GM23338 (cell line): ENCODE data around the gene UPK2. TPM values are rescaled to one million over a fixed set of nuclear protein-coding genes. Genes with fewer than 3 reads are reported as not detected.

Source experiments
- ATAC-seq: fragments of 200-7000 bp; cut with Tn5 transposase; 3 replicates; pipeline ENCODE4 v1.9.1; 2020
- DNase-seq: peaks from one replicate; pipeline ENCODE4 v3.0.0-alpha.2; 2015; ENCODE audit warnings: low spot score
- H2AFZ ChIP-seq: fragments of 200-600 bp; sonication (generic); 2 replicates; pipeline ENCODE4 v1.8.0; 2016; ENCODE audit warnings: antibody characterized with exemption, mild to moderate bottlenecking, moderate library complexity
- H3F3A ChIP-seq: fragments of 200-600 bp; sonication (generic); replicated peaks from 2 replicates; pipeline ENCODE4 v1.8.0; 2017; ENCODE audit warnings: antibody characterized with exemption, mixed run types, low read depth
- H3K27ac ChIP-seq: fragments of 200-600 bp; sonication (generic); 2 replicates; pipeline ENCODE4 v1.6.1; 2016; ENCODE audit warnings: low read depth
- H3K27me3 ChIP-seq: fragments of 200-600 bp; sonication (generic); 2 replicates; pipeline ENCODE4 v1.8.0; 2016; ENCODE audit warnings: mild to moderate bottlenecking, mixed run types, moderate library complexity; ENCODE audit not compliant: insufficient read depth
- H3K36me3 ChIP-seq: fragments of 200-600 bp; sonication (generic); 2 replicates; pipeline ENCODE4 v1.8.0; 2016; ENCODE audit warnings: mild to moderate bottlenecking; ENCODE audit not compliant: insufficient read depth
- H3K4me1 ChIP-seq: fragments of 200-600 bp; sonication (generic); 2 replicates; pipeline ENCODE4 v1.8.0; 2016; ENCODE audit warnings: mild to moderate bottlenecking, moderate library complexity; ENCODE audit not compliant: insufficient read depth
- H3K4me2 ChIP-seq: fragments of 200-600 bp; sonication (generic); 2 replicates; pipeline ENCODE4 v1.7.1; 2017; ENCODE audit warnings: mixed run types
- H3K4me3 ChIP-seq: fragments of 200-600 bp; sonication (generic); 2 replicates; pipeline ENCODE4 v1.6.1; 2016; ENCODE audit warnings: mixed run types
- H3K79me2 ChIP-seq: fragments of 200-600 bp; sonication (generic); replicated peaks from 2 replicates; pipeline ENCODE4 v1.8.0; 2017; ENCODE audit warnings: mild to moderate bottlenecking; ENCODE audit not compliant: insufficient read depth
- H3K9me2 ChIP-seq: fragments of 200-600 bp; sonication (generic); 2 replicates; pipeline ENCODE4 v1.8.0; 2017; ENCODE audit not compliant: insufficient read depth
- H4K20me1 ChIP-seq: fragments of 200-600 bp; sonication (generic); replicated peaks from 2 replicates; pipeline ENCODE4 v1.8.0; 2017; ENCODE audit warnings: mild to moderate bottlenecking; ENCODE audit not compliant: insufficient read depth
- H3K27ac Mint-ChIP-seq: 2 replicates; pipeline ENCODE4 v1.8.0; 2020; ENCODE audit warnings: inconsistent platforms, mild to moderate bottlenecking, moderate library complexity, mixed read lengths
- H3K27me3 Mint-ChIP-seq: 3 replicates; pipeline ENCODE4 v1.8.0; 2022; ENCODE audit warnings: low read depth, mild to moderate bottlenecking, moderate library complexity, mixed read lengths, inconsistent platforms; ENCODE audit not compliant: insufficient read depth, poor library complexity
- H3K36me3 Mint-ChIP-seq: 3 replicates; pipeline ENCODE4 v1.8.0; 2021; ENCODE audit warnings: low read depth, mild to moderate bottlenecking, inconsistent platforms, moderate library complexity, mixed read lengths
- H3K4me1 Mint-ChIP-seq: 3 replicates; pipeline ENCODE4 v1.8.0; 2020; ENCODE audit warnings: mild to moderate bottlenecking, inconsistent platforms, mixed read lengths
- H3K4me3 Mint-ChIP-seq: 3 replicates; pipeline ENCODE4 v1.8.0; 2021; ENCODE audit warnings: moderate library complexity, mild to moderate bottlenecking, inconsistent platforms, mixed read lengths
- H3K9me3 Mint-ChIP-seq: 3 replicates; pipeline ENCODE4 v1.8.0; 2020; ENCODE audit warnings: moderate library complexity, mild to moderate bottlenecking, inconsistent platforms, mixed read lengths
- CREB1 ChIP-seq: fragments of 250-450 bp; sonication (Bioruptor Pico); IDR thresholded peaks from 2 replicates; pipeline ENCODE4 v1.5.0; 2020; ENCODE audit warnings: low read depth, mild to moderate bottlenecking, moderate library complexity
- EZH2 ChIP-seq: fragments of 200-600 bp; sonication (generic); IDR thresholded peaks from one replicate; pipeline ENCODE4 v1.8.0; 2017; ENCODE audit warnings: antibody characterized with exemption, mild to moderate bottlenecking, low read depth; ENCODE audit not compliant: unreplicated experiment
- EZH2phosphoT487 ChIP-seq: fragments of 200-600 bp; sonication (generic); IDR thresholded peaks from one replicate; pipeline ENCODE4 v1.8.1; 2018; ENCODE audit warnings: antibody characterized with exemption; ENCODE audit not compliant: unreplicated experiment
- JUNB ChIP-seq: IDR thresholded peaks from one replicate; pipeline ENCODE4 v1.6.1; 2016; ENCODE audit warnings: antibody characterized with exemption; ENCODE audit not compliant: unreplicated experiment
- NANOG ChIP-seq: IDR thresholded peaks from 2 replicates; pipeline ENCODE4 v1.6.1; 2016; ENCODE audit warnings: antibody characterized with exemption, borderline replicate concordance
- STAT1 ChIP-seq: IDR thresholded peaks from one replicate; pipeline ENCODE4 v1.6.1; 2016; ENCODE audit warnings: antibody characterized with exemption; ENCODE audit not compliant: unreplicated experiment
- ZNF331 ChIP-seq: fragments of 250-450 bp; sonication (Bioruptor Pico); IDR thresholded peaks from 2 replicates; pipeline ENCODE4 v1.5.0; 2020; ENCODE audit warnings: low read depth, mild to moderate bottlenecking, moderate library complexity
- polyA plus RNA-seq: library from polyadenylated mRNA; unstranded; fragments of >200 nt; fragmentation: Nextera tagmentation; extraction: Ambion mirVana; gene quantifications from 2 replicates; pipeline ENCODE4 v1.2.1, GENCODE V29; 2016
- total RNA-seq: library from RNA; depleted of rRNA; stranded (reverse); fragments of >200 nt; shearing (Covaris generic); gene quantifications from 2 replicates; pipeline ENCODE4 v1.2.3, GENCODE V29; 2014
- TF ChIP-seq, protein P1 (sequence below): IDR thresholded peaks from one replicate; pipeline ENCODE4 v1.6.1; 2018; ENCODE audit warnings: antibody characterized with exemption; ENCODE audit not compliant: unreplicated experiment
- TF ChIP-seq, protein P2 (sequence below): IDR thresholded peaks from 2 replicates; pipeline ENCODE4 v1.6.1; 2016; ENCODE audit warnings: antibody characterized with exemption
- TF ChIP-seq, protein P3 (sequence below), 2 experiments: fragments of 200-600 bp in 1 of 2; sonication (generic) in 1 of 2; conservative IDR thresholded peaks; 2 replicates each; pipeline versions ENCODE4 v1.5.1 to v1.6.1; 2016 to 2017; ENCODE audit warnings: antibody characterized with exemption in 2 of 2, low read depth in 2 of 2, mild to moderate bottlenecking in 2 of 2, moderate library complexity in 1 of 2
- TF ChIP-seq, protein P4 (sequence below): fragments of 250-450 bp; sonication (Bioruptor Pico); IDR thresholded peaks from 2 replicates; pipeline ENCODE4 v1.5.0; 2020; ENCODE audit warnings: mild to moderate bottlenecking, moderate library complexity

The UPK2 gene
- total and polyA plus RNA-seq, 2 experiments from 2014 or later = 0.74 TPM; not detected in 1

DNA sequence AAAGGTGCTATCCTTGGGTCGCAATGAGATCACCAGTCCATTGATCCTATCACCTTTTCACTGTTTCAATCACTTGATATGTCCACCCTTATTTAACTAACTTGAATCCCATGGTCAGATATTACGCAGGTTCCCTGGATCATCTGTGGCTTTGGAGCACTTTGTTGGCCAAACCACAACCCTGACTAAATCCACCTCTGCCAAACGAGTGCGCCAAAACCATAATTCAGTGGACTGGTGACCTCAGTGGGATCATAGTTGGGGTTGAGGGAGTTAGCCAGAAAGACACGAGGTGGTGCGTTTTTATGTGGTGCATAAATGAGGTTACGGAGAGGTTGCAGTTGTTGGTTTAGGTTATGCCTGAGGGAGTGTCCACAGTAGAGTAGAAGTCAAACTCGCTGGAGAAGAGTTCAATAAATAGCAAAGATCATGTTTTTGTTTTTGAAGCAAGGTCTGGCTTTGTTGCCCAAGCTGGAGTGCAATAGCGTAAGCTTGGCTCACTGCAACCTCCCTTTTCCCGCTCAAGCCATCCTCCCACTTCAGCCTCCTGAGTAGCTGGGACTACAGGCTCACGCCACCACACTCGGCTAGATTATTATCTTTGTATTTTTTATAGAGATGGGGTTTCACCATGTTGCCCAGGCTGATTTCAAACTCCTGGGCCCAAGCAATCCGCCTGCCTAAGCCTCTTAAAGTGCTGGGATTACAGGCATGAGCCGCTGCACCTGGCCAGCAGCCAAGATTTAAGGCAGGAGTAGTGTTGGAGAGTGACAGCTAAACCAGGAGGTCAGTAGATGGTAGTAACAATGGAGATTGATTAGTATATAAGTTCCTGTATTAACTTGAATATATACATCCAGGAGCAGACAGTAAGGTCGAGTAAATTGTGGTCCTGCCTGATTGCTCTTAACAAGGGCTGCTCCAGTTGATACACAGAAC is 19.9 kb downstream of the UPK2 start (continued):
- TF ChIP-seq, protein P1, sequence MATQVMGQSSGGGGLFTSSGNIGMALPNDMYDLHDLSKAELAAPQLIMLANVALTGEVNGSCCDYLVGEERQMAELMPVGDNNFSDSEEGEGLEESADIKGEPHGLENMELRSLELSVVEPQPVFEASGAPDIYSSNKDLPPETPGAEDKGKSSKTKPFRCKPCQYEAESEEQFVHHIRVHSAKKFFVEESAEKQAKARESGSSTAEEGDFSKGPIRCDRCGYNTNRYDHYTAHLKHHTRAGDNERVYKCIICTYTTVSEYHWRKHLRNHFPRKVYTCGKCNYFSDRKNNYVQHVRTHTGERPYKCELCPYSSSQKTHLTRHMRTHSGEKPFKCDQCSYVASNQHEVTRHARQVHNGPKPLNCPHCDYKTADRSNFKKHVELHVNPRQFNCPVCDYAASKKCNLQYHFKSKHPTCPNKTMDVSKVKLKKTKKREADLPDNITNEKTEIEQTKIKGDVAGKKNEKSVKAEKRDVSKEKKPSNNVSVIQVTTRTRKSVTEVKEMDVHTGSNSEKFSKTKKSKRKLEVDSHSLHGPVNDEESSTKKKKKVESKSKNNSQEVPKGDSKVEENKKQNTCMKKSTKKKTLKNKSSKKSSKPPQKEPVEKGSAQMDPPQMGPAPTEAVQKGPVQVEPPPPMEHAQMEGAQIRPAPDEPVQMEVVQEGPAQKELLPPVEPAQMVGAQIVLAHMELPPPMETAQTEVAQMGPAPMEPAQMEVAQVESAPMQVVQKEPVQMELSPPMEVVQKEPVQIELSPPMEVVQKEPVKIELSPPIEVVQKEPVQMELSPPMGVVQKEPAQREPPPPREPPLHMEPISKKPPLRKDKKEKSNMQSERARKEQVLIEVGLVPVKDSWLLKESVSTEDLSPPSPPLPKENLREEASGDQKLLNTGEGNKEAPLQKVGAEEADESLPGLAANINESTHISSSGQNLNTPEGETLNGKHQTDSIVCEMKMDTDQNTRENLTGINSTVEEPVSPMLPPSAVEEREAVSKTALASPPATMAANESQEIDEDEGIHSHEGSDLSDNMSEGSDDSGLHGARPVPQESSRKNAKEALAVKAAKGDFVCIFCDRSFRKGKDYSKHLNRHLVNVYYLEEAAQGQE = no peak
- no peak for TF ChIP-seq EZH2phosphoT487
- no peak for TF ChIP-seq JUNB
- TF ChIP-seq, protein P2, sequence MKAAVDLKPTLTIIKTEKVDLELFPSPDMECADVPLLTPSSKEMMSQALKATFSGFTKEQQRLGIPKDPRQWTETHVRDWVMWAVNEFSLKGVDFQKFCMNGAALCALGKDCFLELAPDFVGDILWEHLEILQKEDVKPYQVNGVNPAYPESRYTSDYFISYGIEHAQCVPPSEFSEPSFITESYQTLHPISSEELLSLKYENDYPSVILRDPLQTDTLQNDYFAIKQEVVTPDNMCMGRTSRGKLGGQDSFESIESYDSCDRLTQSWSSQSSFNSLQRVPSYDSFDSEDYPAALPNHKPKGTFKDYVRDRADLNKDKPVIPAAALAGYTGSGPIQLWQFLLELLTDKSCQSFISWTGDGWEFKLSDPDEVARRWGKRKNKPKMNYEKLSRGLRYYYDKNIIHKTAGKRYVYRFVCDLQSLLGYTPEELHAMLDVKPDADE = no peak
- TF ChIP-seq CREB1 = no peak
- TF ChIP-seq NANOG = no peak
- TF ChIP-seq EZH2 = no peak
- no peak for TF ChIP-seq STAT1
- TF ChIP-seq ZNF331 (CRISPR knock-in tag) = no peak

DNA sequence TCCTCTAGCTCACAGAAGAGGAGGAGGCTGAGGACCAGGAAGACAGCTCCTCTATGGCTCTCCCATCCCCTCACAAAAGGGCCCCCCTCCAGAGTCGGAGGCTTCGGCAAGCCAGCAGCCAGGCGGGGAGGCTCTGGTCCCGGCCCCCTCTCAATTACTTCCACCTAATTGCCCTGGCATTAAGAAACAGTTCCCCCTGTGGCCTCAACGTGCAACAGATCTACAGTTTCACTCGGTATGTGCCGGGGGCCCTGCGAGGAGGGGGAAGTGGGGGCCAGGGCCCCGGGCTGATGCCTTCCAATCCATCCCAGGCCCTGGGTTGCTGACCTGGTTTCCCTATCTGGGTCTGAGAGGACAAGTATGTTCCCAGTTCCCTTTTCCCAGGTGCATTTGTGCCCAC is 23.3 kb downstream of the UPK2 start:
- H3K4me1 ChIP-seq = peaks cover 16% of the 10 kb centered on the region
- ATAC-seq (peak; percentile 77), DNase-seq (peak; percentile 66)
- peaks cover 16% of the 10 kb centered on the region for H3K27me3 Mint-ChIP-seq
- no peak overlapping the region for H3K27ac ChIP-seq
- H3F3A ChIP-seq = peaks cover 9% of the 10 kb centered on the region; the same call in 1 of the 2 replicates
- no peaks in the 10 kb centered on the region for H3K9me3 Mint-ChIP-seq
- no peaks in the 10 kb centered on the region for H4K20me1 ChIP-seq
- peak overlapping the region; percentile 73; the same call in 1 of the 2 replicates for H3K4me2 ChIP-seq
- H2AFZ ChIP-seq = peak overlapping the region; percentile 89
- H3K79me2 ChIP-seq = no peaks in the 10 kb centered on the region
- no peak overlapping the region; the same call in 2 of the 3 replicates for H3K4me3 Mint-ChIP-seq
- no peak overlapping the region for H3K27ac Mint-ChIP-seq
- H3K27me3 ChIP-seq = peaks cover 5% of the 10 kb centered on the region; the same call in 1 of the 2 replicates
- peak overlapping the region; percentile 27; the same call in 1 of the 2 replicates for H3K4me3 ChIP-seq
- no peaks in the 10 kb centered on the region for H3K36me3 ChIP-seq
- H3K36me3 Mint-ChIP-seq = no peaks in the 10 kb centered on the region
- TF ChIP-seq, protein P3, sequence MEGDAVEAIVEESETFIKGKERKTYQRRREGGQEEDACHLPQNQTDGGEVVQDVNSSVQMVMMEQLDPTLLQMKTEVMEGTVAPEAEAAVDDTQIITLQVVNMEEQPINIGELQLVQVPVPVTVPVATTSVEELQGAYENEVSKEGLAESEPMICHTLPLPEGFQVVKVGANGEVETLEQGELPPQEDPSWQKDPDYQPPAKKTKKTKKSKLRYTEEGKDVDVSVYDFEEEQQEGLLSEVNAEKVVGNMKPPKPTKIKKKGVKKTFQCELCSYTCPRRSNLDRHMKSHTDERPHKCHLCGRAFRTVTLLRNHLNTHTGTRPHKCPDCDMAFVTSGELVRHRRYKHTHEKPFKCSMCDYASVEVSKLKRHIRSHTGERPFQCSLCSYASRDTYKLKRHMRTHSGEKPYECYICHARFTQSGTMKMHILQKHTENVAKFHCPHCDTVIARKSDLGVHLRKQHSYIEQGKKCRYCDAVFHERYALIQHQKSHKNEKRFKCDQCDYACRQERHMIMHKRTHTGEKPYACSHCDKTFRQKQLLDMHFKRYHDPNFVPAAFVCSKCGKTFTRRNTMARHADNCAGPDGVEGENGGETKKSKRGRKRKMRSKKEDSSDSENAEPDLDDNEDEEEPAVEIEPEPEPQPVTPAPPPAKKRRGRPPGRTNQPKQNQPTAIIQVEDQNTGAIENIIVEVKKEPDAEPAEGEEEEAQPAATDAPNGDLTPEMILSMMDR (conservative IDR thresholded peaks at IDR 0.05; ENCODE audit: low read depth in 2 of 2) = peak; percentile 17 to 18; a peak in 1 of 4 replicates
- TF ChIP-seq, protein P4, sequence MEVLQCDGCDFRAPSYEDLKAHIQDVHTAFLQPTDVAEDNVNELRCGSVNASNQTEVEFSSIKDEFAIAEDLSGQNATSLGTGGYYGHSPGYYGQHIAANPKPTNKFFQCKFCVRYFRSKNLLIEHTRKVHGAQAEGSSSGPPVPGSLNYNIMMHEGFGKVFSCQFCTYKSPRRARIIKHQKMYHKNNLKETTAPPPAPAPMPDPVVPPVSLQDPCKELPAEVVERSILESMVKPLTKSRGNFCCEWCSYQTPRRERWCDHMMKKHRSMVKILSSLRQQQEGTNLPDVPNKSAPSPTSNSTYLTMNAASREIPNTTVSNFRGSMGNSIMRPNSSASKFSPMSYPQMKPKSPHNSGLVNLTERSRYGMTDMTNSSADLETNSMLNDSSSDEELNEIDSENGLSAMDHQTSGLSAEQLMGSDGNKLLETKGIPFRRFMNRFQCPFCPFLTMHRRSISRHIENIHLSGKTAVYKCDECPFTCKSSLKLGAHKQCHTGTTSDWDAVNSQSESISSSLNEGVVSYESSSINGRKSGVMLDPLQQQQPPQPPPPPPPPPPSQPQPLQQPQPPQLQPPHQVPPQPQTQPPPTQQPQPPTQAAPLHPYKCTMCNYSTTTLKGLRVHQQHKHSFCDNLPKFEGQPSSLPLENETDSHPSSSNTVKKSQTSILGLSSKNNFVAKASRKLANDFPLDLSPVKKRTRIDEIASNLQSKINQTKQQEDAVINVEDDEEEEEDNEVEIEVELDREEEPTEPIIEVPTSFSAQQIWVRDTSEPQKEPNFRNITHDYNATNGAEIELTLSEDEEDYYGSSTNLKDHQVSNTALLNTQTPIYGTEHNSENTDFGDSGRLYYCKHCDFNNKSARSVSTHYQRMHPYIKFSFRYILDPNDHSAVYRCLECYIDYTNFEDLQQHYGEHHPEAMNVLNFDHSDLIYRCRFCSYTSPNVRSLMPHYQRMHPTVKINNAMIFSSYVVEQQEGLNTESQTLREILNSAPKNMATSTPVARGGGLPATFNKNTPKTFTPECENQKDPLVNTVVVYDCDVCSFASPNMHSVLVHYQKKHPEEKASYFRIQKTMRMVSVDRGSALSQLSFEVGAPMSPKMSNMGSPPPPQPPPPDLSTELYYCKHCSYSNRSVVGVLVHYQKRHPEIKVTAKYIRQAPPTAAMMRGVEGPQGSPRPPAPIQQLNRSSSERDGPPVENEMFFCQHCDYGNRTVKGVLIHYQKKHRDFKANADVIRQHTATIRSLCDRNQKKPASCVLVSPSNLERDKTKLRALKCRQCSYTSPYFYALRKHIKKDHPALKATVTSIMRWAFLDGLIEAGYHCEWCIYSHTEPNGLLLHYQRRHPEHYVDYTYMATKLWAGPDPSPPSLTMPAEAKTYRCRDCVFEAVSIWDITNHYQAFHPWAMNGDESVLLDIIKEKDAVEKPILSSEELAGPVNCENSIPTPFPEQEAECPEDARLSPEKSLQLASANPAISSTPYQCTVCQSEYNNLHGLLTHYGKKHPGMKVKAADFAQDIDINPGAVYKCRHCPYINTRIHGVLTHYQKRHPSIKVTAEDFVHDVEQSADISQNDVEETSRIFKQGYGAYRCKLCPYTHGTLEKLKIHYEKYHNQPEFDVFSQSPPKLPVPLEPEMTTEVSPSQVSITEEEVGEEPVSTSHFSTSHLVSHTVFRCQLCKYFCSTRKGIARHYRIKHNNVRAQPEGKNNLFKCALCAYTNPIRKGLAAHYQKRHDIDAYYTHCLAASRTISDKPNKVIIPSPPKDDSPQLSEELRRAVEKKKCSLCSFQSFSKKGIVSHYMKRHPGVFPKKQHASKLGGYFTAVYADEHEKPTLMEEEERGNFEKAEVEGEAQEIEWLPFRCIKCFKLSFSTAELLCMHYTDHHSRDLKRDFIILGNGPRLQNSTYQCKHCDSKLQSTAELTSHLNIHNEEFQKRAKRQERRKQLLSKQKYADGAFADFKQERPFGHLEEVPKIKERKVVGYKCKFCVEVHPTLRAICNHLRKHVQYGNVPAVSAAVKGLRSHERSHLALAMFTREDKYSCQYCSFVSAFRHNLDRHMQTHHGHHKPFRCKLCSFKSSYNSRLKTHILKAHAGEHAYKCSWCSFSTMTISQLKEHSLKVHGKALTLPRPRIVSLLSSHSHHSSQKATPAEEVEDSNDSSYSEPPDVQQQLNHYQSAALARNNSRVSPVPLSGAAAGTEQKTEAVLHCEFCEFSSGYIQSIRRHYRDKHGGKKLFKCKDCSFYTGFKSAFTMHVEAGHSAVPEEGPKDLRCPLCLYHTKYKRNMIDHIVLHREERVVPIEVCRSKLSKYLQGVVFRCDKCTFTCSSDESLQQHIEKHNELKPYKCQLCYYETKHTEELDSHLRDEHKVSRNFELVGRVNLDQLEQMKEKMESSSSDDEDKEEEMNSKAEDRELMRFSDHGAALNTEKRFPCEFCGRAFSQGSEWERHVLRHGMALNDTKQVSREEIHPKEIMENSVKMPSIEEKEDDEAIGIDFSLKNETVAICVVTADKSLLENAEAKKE (CRISPR knock-in tag) = no peak
- peaks cover 23% of the 10 kb centered on the region for H3K4me1 Mint-ChIP-seq
- no peaks in the 10 kb centered on the region for H3K9me2 ChIP-seq
